ENCODE data around the gene FARP2.

Gene FARP2

GRCh38 chr2:241312082-241312481 lies 44.0 kb upstream of the FARP2 start:
- no peak overlapping the region for H3K27ac ChIP-seq
- TF ChIP-seq CTCF (IDR thresholded peaks at IDR 0.05) (no peak), ZFX (IDR thresholded peaks at IDR 0.05; ENCODE audit: borderline replicate concordance) (no peak)

GRCh38 chr2:241313543-241314095 lies 42.5 kb upstream of the FARP2 start:
- no peak for TF ChIP-seq ZFX (IDR thresholded peaks at IDR 0.05; ENCODE audit: borderline replicate concordance)
- no peak for TF ChIP-seq CTCF (IDR thresholded peaks at IDR 0.05)
- H3K27ac ChIP-seq: no peak overlapping the region

- peak overlapping the region; percentile 95 for H3K27ac ChIP-seq
- TF ChIP-seq ZFX (IDR thresholded peaks at IDR 0.05; ENCODE audit: borderline replicate concordance): no peak
- no peak for TF ChIP-seq CTCF (IDR thresholded peaks at IDR 0.05)
Observed at GRCh38 chr2:241314226-241315092, 41.6 kb upstream of the FARP2 start.

GRCh38 chr2:241315093-241315878 lies 40.8 kb upstream of the FARP2 start, which contains the start of gene HDLBP:
Gene HDLBP (minus strand): TSS chr2:241315672. CDS start chr2:241266869, 48,803 bp downstream.
- TF ChIP-seq ZFX (IDR thresholded peaks at IDR 0.05; ENCODE audit: borderline replicate concordance) (no peak), CTCF (IDR thresholded peaks at IDR 0.05) (peak; percentile 82)
- peak within 1 kb of the TSS; percentile 95 for H3K27ac ChIP-seq

- TF ChIP-seq CTCF (IDR thresholded peaks at IDR 0.05): no peak
- no peak for TF ChIP-seq ZFX (IDR thresholded peaks at IDR 0.05; ENCODE audit: borderline replicate concordance)
- H3K27ac ChIP-seq: peak within 1 kb of the TSS; percentile 95
Observed at GRCh38 chr2:241315879-241316631, 40.0 kb upstream of the FARP2 start, which contains the start of gene SEPTIN2. Gene SEPTIN2 (plus strand): TSS chr2:241315925. CDS start chr2:241324233, 8,308 bp downstream.

- TF ChIP-seq ZFX (IDR thresholded peaks at IDR 0.05; ENCODE audit: borderline replicate concordance): no peak
- TF ChIP-seq CTCF (IDR thresholded peaks at IDR 0.05): no peak
- peak overlapping the region; percentile 95 for H3K27ac ChIP-seq
Observed at GRCh38 chr2:241316825-241317224, 39.3 kb upstream of the FARP2 start.
